Ovary (tissue), 9 donors: ENCODE measurements around the gene AOPEP. TPM values are rescaled to one million over a fixed set of nuclear protein-coding genes. Genes with fewer than 3 reads are reported as not detected.

Source experiments
- DNase-seq, 5 donors: peaks; one replicate each; pipeline ENCODE4 v3.0.0-alpha.2; 2019 to 2020
- H3K27ac ChIP-seq, 2 donors: fragments of 200-600 bp; one replicate each; pipeline versions ENCODE4 v1.5.1 to v1.8.0; 2019 to 2022
- H3K27me3 ChIP-seq: fragments of 200-600 bp; one replicate; pipeline ENCODE4 v1.8.0; 2022
- H3K36me3 ChIP-seq: fragments of 200-600 bp; sonication (generic); one replicate; pipeline ENCODE4 v1.5.1; 2019
- H3K4me1 ChIP-seq: one replicate; pipeline ENCODE4 v1.8.1; 2013; ENCODE audit warnings: mild to moderate bottlenecking, moderate library complexity; ENCODE audit not compliant: insufficient read depth
- H3K4me3 ChIP-seq: fragments of 200-600 bp; sonication (generic); one replicate; pipeline ENCODE4 v1.5.1; 2017
- H3K9me3 ChIP-seq, 2 donors: fragments of 200-600 bp in 1 of 2; sonication (generic) in 1 of 2; one replicate each; pipeline versions ENCODE4 v1.5.1 to v1.8.1; 2013 to 2019; ENCODE audit warnings: mild to moderate bottlenecking in 1 of 2, moderate library complexity in 1 of 2
- EP300 ChIP-seq: sonication (generic); formaldehyde crosslinking; IDR thresholded peaks from one replicate; pipeline ENCODE4 v1.6.1; 2017; ENCODE audit warnings: antibody characterized with exemption
- POLR2A ChIP-seq: fragments of 450-650 bp; IDR thresholded peaks from one replicate; pipeline ENCODE4 v1.6.1; 2017; ENCODE audit warnings: antibody characterized with exemption, mild to moderate bottlenecking, moderate library complexity
- WGBS, 3 donors: extraction: QIAGEN DNeasy Blood & Tissue Kit in 1 of 3; methylation state at CpG; one replicate each; pipeline versions ENCODE4 v1.1.5 to v1.1.7; 2013 to 2017; 5-methylcytosine and 5-hydroxymethylcytosine counted together
- intact Hi-C, 4 donors: fragments of 100-400 bp; cut with DNase I; formaldehyde crosslinking; loops; one replicate each; pipeline versions ENCODE4 v1.11.0 to v1.15.1; 2022 to 2023
- polyA plus RNA-seq, 2 donors: library from polyadenylated mRNA; stranded (reverse); fragments of 200-250 nt in 1 of 2; fragments of 350-450 nt in 1 of 2; fragmentation: Illumina TruSeq in 1 of 2; extraction: RNeasy Lipid Tissue Mini Kit (QIAGEN cat#74804) in 1 of 2; gene quantifications; one replicate each; pipeline ENCODE4 v1.2.3, GENCODE V29; 2013 to 2014
- total RNA-seq, 7 donors: library from RNA; depleted of rRNA in 2 of 7; stranded (reverse); fragments of >200 nt in 2 of 7; fragmentation: NEBNext Ultra II Directional in 3 of 7; extraction: Animal tissue kit (Norgen Biotek cat#: 25700) in 3 of 7; gene quantifications; one replicate each; pipeline versions ENCODE4 v1.1.0 to v1.2.4, GENCODE V29; 2016 to 2023
- TF ChIP-seq, protein P1 (sequence below), 3 donors: fragments of 450-650 bp in 2 of 3; fragments of 200-600 bp in 1 of 3; IDR thresholded peaks; one replicate each; pipeline versions ENCODE4 v1.5.1 to v1.8.0; 2016 to 2022; ENCODE audit warnings: antibody characterized with exemption in 3 of 3, mild to moderate bottlenecking in 1 of 3
- donor health status: DM: no; HTN: no; CAD: no; lungs with moderate emphysema.
- donor health status: DM: no; HTN: no; CAD: no.
- donor health status: Bipolar disorder and iron deficiency.
- donor health status: DM: yes; HTN: yes; CAD: no.
- donor health status: DM: no; HTN: no; CAD: no.
- donor health status: DM: yes; HTN: yes; CAD: no.

The AOPEP gene
- total and polyA plus RNA-seq, 9 donors = 40.0 to 141 (median 82.1) TPM

- no peak overlapping the region for H3K27ac ChIP-seq
- no peaks in the 10 kb centered on the region for H3K9me3 ChIP-seq
- no peak overlapping the region for H3K4me3 ChIP-seq
- H3K4me1 ChIP-seq = peaks cover 4% of the 10 kb centered on the region
- no peaks in the 10 kb centered on the region for H3K36me3 ChIP-seq
- intact Hi-C loops = loop anchor here in 2 of 4 donors (5.0 to 10.0 kb wide), 2 partner anchors 86 to 361 kb away; no protein-coding TSS in a partner anchor
- no peaks in the 10 kb centered on the region for H3K27me3 ChIP-seq
- no peak for DNase-seq
- TF ChIP-seq POLR2A (no peak), EP300 (no peak)
- TF ChIP-seq, protein P1, sequence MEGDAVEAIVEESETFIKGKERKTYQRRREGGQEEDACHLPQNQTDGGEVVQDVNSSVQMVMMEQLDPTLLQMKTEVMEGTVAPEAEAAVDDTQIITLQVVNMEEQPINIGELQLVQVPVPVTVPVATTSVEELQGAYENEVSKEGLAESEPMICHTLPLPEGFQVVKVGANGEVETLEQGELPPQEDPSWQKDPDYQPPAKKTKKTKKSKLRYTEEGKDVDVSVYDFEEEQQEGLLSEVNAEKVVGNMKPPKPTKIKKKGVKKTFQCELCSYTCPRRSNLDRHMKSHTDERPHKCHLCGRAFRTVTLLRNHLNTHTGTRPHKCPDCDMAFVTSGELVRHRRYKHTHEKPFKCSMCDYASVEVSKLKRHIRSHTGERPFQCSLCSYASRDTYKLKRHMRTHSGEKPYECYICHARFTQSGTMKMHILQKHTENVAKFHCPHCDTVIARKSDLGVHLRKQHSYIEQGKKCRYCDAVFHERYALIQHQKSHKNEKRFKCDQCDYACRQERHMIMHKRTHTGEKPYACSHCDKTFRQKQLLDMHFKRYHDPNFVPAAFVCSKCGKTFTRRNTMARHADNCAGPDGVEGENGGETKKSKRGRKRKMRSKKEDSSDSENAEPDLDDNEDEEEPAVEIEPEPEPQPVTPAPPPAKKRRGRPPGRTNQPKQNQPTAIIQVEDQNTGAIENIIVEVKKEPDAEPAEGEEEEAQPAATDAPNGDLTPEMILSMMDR (IDR thresholded peaks at IDR 0.05) = no peak
- 97 to 99% (median 98%) methylated on average over 3 of the region's 3 CpGs for WGBS, 3 donors
Observed at GRCh38 chr9:94771096-94771495, 44.6 kb downstream of the AOPEP start.

DNA sequence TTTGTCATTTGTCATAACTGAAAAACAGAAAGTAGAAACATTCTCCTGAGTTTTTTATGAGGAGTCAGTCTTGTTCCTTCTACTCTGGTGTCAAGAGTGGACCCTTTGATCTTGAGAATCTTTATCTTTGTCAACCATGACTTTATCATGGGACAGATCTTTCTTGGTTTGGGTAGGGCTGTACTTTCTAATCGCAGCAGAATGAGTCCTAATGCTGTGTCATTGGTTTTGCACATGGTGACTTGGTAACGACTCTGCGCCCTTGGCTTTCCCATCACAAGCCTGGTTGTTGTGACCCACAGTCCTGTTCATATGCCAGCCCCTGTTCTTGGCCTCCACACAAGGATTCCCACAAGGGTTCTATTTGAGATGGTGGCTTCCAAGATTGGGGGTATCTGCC lies 45.6 kb downstream of the AOPEP start:
- intact Hi-C loops = loop anchor here in 2 of 4 donors (5.0 to 10.0 kb wide), 2 partner anchors 87 to 360 kb away; no protein-coding TSS in a partner anchor
- DNase-seq = no peak
- no peak overlapping the region for H3K27ac ChIP-seq

DNA sequence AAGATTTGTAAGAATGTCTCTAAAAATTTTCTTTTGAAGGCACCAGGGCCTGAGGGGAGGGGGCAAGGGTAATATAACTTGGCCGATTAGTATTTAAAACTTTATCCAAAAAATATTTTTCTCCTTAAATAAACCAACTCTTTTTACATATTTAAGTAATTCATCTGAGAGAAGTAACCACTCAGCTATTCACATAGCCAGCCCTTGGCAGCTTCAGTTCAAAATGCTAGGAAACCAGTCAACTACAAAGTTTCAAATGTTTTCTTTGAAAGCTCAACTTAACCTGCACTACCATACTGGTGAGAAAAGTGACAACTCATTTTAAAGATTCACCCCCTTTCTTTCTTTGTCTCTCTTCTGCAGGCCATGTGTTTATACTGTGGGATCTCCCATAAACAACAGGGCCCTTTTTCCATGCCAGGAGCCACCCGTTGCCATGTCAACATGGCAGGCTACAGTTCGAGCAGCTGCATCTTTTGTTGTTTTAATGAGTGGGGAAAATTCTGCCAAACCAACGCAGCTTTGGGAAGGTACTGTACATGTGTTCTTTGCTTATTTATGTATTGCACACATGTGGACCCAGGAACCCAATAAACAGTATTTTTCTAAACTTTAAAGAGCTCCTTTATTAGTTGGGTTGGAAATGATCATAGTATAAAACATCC lies 46.3 kb downstream of the AOPEP start:
- peaks cover 4% of the 10 kb centered on the region for H3K4me1 ChIP-seq
- H3K27me3 ChIP-seq = no peaks in the 10 kb centered on the region
- no peak overlapping the region for H3K4me3 ChIP-seq
- intact Hi-C loops = loop anchor here in 2 of 4 donors (5.0 to 10.0 kb wide), 2 partner anchors 88 to 360 kb away; no protein-coding TSS in a partner anchor
- WGBS, 3 donors = 49 to 55% (median 55%) methylated on average over 4 of the region's 4 CpGs
- no peaks in the 10 kb centered on the region for H3K9me3 ChIP-seq
- no peak overlapping the region for H3K27ac ChIP-seq
- TF ChIP-seq POLR2A = no peak
- TF ChIP-seq EP300 = no peak
- TF ChIP-seq, protein P1 (IDR thresholded peaks at IDR 0.05) = no peak
- DNase-seq = no peak
- H3K36me3 ChIP-seq = no peaks in the 10 kb centered on the region

More for the DNA sequence above, 45.6 kb downstream of the AOPEP start:
- TF ChIP-seq EP300 (no peak), POLR2A (no peak)
- TF ChIP-seq, protein P1 (IDR thresholded peaks at IDR 0.05) = no peak
- Histone ChIP-seq H3K9me3 (no peaks in the 10 kb centered on the region), H3K4me1 (peaks cover 4% of the 10 kb centered on the region), H3K4me3 (no peak overlapping the region), H3K36me3 (no peaks in the 10 kb centered on the region), H3K27me3 (no peaks in the 10 kb centered on the region)
- 88 to 93% (median 91%) methylated on average over 3 of the region's 3 CpGs for WGBS, 3 donors

DNA sequence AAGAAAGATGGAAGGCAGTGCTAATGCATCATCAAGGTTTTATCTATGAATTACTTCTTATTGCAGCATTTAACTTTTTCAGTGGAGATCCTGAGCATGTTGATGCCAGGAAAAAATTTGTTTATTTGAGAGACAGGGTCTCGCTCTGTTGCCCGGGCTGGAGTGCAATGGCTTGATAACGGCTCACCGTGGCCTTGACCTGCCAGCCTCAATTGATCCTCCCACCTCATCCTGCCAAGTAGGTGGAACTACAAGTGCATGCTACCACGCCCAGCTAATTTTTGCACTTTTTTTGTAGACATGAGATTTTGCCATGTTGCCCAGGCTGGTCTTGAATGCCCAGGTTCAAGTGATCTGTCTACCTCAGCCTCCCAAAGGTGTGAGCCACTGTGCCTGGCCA lies 47.2 kb downstream of the AOPEP start:
- H3K27me3 ChIP-seq = no peaks in the 10 kb centered on the region
- TF ChIP-seq EP300 (no peak), POLR2A (no peak)
- TF ChIP-seq, protein P1 (IDR thresholded peaks at IDR 0.05) = no peak
- H3K4me1 ChIP-seq = peaks cover 4% of the 10 kb centered on the region
- intact Hi-C loops = loop anchor here in 2 of 4 donors (5.0 to 10.0 kb wide), 2 partner anchors 89 to 359 kb away; no protein-coding TSS in a partner anchor
- H3K36me3 ChIP-seq = no peaks in the 10 kb centered on the region
- H3K4me3 ChIP-seq = no peak overlapping the region
- 78 to 89% (median 79%) methylated on average over 5 of the region's 5 CpGs for WGBS, 3 donors
- DNase-seq = no peak
- no peaks in the 10 kb centered on the region for H3K9me3 ChIP-seq
- no peak overlapping the region for H3K27ac ChIP-seq
